NCI-H2081 treated with DMSO at 0.1 percent for 48 hours (cell line): ENCODE results near the gene ASRGL1.
A peak's percentile ranks its signal among the peaks of the same experiment; 100 is the strongest.

Source experiments
- DNase-seq: peaks from one replicate; lab custom pipeline; 2025; lab: John Stamatoyannopoulos, UW

Gene ASRGL1

GRCh38 chr11:62393061-62393611 lies 55.9 kb downstream of the ASRGL1 start:
- DNase-seq: no peak

DNA sequence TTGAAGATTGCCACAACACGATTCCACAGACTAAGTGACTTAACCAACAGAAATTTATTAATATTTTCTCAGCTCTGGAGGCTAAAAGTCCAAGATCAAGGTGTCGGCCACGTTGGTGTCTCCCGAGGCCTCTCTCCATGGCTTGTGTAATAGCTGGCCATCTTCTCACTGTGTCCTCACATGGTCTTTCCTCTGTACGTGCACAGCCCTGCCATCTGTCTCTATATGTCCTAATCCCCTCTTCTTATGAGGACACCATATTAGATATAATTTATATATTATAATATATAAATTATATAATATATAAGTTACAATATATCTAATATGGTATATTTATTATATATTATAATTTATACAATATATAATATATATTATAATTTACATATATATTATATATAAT lies 56.5 kb downstream of the ASRGL1 start:
- no peak for DNase-seq

GRCh38 chr11:62394825-62395538 lies 57.7 kb downstream of the ASRGL1 start:
- DNase-seq: peak; percentile 77

GRCh38 chr11:62395885-62396551 lies 58.8 kb downstream of the ASRGL1 start:
- no peak for DNase-seq

DNA sequence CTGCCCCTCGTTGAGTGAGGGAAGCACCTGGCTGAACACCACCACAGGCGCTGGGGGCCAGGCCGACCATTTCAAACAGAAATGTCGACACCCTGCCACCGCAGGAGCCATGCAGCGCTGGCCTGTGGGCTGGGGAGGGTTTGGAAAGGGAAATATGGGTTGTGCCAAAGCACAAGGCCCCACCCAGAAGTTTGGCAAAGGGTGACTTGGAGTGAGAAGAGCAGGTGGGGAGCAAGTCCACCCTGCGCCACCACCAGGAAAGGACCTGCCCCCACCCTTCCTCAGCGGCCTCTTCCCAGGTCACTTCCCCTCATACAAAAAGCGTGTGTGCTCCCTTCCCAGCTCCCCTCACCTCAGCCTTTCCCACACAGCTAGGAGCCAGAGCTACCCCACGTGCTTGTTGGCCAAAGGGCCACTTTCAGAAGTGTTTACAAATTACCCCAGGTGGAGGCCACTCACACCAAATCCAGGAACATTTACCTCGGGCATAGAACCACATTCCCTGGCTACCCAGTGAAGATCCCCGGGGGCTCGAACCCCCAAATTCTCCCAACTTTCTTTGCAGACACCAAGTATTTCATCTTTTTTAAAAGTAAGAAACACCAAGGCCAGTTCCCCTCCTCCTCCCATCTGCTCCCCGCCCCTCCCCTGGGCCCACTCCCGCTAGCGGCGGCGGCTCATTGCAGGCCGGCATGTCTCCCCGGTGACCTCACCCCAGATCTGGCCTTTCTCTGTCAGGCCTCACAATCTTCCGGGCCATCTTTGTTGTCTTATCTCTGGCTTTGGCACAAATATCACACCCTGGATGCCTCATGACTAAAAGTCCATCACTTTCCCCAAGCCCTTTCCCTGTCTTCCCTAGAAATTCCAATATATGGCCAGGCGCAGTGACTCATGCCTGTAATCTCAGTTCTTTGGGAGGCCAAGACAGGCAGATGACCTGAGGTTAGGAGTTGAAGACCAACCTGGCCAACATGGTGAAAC lies 61.1 kb downstream of the ASRGL1 start:
- no peak for DNase-seq

GRCh38 chr11:62399172-62399877 lies 62.1 kb downstream of the ASRGL1 start:
- no peak for DNase-seq

DNA sequence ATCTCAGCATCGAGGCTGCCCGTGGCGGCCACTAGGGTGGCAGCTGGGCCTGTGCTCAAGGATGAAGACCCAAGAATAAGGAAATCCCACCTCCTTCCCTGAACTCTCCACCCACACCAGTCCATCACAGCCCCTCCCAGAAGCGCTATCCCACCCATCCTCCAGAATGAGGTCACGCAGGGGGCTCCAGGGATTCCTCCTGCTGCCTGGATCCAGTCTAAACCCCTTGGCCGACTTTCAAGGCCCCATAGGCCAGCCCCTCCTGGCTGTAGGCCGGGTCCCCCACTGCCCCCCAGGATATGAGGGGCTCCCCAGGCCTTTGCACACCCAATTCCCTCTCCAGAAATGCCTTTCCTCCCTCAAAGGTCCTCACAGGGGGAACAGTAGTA lies 62.6 kb downstream of the ASRGL1 start:
- no peak for DNase-seq

- no peak for DNase-seq
Measured at GRCh38 chr11:62400281-62400680, 63.0 kb downstream of the ASRGL1 start.

- no peak for DNase-seq
Measured at GRCh38 chr11:62400760-62401159, 63.5 kb downstream of the ASRGL1 start.

DNA sequence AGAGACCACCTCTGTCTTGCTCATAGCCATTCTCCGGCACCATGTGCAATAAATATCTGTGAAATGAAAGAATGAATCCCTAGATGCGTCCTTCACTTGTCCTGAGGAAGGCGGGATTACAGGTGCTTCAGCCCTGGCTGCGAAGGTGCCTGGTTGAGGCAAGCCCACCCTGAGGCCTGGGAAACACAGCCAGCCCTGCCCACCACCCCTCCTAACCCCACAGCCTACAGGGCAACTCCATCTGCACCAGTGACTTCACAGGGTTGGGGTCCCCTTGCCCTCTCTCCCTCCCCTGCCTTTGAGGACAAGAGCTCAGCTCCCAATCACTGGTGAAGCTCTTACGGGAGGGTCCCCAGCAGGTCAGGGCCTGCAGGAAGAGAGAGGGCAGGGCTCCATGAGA lies 64.1 kb downstream of the ASRGL1 start:
- no peak for DNase-seq

GRCh38 chr11:62401811-62402210 lies 64.6 kb downstream of the ASRGL1 start:
- DNase-seq: no peak

DNA sequence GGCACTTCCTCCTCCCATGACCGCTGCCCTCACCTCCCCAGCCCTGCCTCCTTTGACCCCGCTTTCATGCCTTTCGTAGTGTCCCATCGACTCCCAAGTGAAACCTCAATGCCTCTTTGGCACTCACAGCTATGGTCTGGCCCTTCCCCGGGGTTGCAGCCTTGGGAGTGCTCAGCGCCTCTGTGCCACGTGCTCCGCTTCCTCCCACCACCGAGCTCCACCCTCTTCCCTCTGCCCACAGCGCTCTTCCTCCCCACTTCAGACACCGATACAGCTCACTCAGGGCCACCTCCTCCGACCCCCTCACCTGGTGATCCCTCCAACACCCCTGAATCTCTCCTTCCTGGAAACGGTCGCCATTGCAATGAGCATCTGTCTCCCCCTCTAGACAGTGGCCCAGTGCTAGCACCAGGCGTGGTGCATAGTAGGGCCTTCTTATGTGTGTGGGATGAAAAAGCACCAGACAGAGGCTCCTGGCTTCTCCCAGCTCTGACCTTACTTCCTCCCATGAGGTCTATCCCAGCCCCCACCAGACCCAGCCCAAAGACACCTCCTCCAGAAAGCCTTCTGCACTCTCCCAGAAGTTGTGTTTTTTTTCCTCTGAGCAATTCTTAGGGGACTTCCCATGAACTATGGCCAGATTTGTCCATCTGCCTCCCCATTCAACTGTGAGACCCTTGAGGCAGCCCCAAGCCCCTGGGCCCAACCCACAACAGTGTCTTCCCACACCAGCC lies 65.1 kb downstream of the ASRGL1 start:
- no peak for DNase-seq

DNA sequence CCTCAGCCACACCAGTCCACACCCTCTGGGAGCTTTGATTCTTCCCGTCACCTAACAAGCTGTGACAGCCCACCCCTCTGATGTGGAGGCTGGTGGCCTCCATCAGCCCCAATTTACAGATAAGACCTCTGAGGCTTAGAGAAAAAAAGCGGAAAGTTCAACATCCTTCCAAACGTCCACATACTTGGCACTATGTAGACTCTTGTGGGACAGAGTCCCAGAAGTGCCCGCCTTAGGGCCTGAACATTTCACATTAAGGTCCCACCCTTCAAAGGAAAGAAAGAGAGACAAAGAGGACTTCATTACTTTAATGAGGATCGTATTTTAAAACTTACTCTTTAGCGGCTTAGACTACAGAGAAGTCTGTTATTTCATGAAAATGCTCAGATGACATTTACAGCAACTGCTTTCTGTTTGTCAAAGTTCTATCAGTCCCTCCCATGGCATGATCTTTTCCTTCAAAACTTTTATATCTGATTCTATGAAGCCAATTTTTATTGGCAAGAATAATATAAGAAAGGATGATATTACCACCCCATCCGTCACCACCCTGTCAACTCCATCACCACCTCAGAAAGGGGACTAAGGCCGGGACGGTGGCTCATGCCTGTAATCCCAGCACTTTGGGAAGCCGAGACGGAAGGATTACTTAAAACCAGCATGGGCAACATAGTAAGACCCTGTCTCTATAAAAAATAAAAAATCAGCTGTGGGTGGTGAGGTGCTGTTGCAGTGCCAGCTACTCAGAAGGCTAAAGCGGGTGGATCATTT lies 65.9 kb downstream of the ASRGL1 start:
- no peak for DNase-seq

DNA sequence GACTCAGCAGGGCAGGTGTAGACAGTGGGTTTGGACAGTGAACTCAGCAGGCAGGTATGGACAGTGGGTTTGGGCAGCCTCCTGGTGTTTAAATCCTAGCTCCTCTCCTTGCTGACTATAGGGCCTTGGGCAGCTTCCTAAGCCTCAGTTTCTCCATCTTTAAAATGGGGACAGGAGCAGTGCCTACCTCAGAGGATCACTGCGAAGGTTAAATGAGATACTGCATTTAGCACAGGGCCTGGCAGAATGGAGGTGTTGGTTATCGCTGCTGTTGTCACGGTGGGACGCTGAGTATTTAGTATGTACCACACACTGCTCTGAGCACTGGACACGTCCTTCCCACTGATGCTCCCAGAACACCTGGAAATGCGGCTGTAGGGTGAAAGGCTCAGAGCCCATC lies 67.2 kb downstream of the ASRGL1 start:
- DNase-seq: no peak

DNA sequence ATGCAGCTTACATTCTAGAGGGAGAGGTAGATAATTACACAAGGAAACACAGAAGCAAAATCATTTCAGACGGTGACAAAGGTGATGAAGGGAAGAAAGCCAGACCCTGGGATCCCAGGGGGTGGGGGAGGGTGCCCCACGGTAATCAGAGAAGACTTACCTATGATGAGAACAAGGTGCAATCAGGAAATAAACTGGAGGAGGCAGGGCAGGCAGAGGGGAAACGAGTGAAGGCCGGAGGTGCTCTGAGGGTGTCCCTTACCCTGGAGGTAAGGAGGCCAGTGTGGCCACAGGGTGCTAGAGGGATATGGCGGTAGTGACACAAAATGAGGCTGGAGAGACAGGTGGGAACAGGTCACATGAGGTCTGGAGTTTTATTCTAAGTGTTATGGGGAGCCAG lies 67.7 kb downstream of the ASRGL1 start:
- DNase-seq: no peak

- no peak for DNase-seq
Measured at GRCh38 chr11:62406034-62406433, 68.8 kb downstream of the ASRGL1 start.

GRCh38 chr11:62409831-62410230 lies 72.6 kb downstream of the ASRGL1 start:
- DNase-seq: no peak

DNA sequence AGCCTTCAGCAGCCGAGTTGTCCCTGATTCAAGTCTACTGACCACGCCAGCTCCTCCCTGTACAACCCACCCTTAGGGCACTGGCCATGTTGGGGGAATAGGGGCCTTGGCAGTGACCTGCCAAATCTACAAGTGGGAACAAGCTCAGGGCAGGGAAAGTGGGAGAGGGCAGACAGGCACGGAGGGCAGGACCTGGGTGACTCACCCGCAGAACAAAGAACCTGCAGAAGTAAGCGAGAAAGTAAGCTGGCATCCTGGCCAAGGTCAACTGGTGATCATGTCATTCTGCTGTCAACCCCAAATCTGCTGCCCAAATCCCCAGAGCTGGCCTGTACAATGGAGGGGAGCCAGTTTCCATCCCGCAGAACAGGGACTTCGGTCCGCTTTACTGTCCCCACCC lies 73.7 kb downstream of the ASRGL1 start:
- no peak for DNase-seq

DNA sequence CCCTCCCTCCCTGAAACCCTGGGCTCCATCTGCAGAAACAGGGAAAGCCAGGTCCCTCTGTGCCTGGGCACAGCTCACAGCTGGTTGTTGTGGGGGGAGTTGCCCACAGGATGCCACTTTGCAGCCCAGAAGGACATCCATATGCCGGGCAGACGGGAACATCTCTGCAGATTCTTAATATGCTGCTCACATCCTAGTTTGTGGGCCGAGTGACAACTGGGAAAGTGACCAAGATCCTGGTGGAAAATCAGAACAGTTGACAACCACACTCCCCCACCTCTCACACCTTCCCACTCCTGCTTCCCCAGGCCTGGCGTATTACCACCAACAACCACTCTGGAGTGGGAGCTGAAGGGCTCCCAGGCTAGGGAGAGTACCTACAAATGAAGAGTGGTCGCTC lies 74.3 kb downstream of the ASRGL1 start:
- no peak for DNase-seq

DNA sequence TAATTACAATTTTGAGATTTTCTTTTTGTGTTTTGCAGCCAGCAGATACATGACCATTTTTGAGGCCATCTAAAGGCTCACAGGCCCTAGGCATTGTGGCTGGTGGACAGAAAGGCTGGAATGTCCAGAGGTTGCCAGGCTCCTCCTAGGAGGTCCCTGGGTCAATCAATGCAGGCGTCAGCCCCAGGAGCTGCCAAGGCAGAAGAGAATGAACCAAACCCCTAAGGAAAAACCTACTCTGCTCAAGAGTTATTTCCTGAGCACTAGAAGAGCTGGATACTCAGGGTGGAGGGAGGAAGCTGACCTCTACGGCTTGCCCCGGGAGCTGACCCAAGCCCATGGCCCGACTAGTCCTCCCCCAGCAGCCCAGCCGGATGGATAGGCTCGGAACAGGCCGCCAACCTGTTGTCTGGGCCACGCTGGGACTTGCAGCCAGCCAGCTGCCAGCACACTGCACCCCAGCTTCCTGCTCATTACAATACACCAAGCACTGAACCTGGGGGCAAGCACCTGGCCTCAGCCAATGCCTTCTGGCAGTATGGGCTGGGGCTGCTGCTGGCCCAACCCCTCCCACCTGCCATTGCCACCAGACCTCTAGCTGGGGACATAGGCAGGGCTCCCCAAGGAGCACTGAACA lies 75.9 kb downstream of the ASRGL1 start:
- no peak for DNase-seq
